Limb (tissue), 2 donors: ENCODE measurements around the gene TANGO6.

Experiments used
- DNase-seq, 2 donors: peaks; one replicate each; pipeline ENCODE4 v3.0.0-alpha.2; 2016; ENCODE audit errors: extremely low spot score in 2 of 2

Gene TANGO6

DNA sequence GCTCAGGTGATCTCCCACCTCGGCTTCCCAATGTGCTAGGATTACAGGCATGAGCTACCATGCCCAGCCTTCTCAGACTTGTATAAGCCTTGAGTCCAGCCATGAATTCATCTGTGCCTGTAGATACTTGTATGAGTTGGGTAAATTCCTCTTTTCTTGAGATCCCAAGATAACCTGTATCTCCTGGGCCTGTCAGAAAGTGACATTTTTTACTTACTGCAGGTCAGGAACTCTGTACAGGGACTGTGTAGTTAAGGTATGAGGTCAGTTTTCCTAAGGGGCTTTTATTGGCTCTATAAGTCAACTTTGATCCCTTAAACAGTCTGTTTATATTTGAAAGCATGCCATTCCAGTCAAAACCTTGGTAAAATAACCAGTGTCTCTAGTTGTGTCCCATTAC is 155.8 kb downstream of the TANGO6 start:
- no peak for DNase-seq

GRCh38 chr16:69003500-69003899 is 160.2 kb downstream of the TANGO6 start:
- no peak for DNase-seq

- no peak for DNase-seq
These were observed 162.5 kb downstream of the TANGO6 start for GRCh38 chr16:69005641-69006355.

- no peak for DNase-seq
These were observed 169.6 kb downstream of the TANGO6 start for GRCh38 chr16:69012906-69013305.

DNA sequence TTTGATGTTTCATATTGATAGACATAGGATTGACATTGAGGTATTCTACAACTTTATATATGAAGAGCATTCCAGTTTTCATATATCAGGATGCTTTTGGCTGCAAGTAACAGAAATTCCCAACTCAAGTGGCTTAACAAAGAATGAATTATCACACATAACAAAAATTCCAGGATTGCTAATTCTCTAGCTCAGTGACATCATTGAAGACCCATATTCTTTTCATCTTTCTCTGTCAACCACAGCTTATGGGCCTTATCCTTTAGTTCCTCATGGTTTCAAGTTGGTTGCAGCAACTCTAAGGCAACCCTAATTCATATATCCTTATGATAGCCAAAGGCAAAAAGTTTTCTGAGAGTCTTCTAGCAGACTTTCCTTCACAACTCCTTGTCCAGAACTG is 170.7 kb downstream of the TANGO6 start:
- DNase-seq = no peak

DNA sequence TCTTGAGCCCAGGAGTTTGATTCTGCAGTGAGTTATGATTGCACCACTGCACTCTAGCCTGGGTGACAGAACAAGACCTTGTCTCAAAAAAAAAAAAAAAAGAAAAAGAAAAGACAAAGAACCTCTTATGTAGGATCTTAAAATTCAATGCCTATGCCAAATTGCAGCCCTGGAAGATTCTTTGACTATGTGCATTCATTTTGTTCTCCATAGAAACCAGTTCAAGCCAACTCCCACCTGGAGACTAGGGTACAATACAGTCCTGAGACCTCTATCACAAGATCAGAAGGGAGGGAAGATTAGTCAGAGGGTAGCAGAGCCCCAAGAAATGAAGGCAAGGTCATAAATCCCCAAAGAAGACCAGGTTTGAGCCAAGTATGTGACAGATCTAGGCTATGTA is 171.5 kb downstream of the TANGO6 start:
- no peak for DNase-seq

DNA sequence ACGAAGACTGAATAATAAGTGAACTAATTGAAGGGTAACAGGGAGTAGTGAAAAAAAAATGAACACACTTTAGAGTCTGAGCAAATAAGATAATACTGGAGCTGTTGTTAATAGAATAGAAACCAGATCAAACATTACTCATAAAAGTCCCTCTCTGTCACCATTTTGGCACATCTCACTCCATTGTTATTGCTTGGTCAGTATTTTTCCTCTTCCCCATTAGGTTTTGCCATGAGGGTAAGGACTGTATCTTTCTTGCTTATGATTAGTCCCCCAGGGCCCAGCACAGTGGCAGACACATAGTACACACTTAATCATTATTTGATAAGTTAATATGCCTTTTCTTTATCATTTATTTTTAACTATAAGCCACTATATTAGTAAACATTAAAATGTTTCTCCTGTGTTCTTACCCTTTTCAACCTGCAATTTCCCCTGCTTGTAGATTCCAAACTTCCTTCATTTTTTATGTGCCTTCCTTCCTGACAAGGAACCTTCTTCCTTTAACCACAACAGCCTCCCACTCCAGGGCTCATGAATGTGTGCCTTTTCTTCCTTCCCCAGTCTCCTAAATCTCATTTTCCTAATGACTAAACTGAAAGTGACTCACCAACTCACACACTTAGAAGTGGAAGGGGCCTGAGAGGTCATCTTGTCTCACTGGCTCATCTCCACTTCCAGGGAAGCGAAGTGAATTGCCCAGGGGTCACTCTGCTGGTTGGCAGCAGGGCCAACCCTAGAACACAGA is 173.9 kb downstream of the TANGO6 start:
- no peak for DNase-seq

- DNase-seq = no peak
These were observed 176.5 kb downstream of the TANGO6 start for GRCh38 chr16:69019811-69020210.

GRCh38 chr16:69029121-69029520 is 185.8 kb downstream of the TANGO6 start:
- no peak for DNase-seq

- no peak for DNase-seq
These were observed 188.6 kb downstream of the TANGO6 start for GRCh38 chr16:69031877-69032301.

GRCh38 chr16:69033151-69033949 is 190.0 kb downstream of the TANGO6 start:
- DNase-seq = no peak

DNA sequence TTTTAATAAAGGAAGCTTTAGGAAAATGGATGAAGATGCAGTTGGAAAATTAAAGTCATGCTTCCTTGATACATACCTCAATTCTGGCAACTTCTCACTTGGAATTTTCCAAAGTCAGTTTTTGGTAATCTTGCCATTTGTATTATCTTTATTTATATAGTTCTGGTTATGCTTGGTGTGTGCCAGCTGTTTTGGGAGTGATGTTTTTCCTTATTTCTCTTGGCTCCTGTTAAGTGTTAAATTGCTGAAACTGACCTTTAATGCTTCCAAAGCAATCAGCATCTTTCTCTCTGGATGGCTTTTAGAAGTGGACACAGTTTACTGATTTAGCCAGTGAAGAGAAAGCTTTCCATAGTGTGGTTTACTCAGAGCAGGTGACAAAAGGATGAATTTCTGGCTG is 192.0 kb downstream of the TANGO6 start:
- no peak for DNase-seq

- DNase-seq = no peak
These were observed 193.2 kb downstream of the TANGO6 start for GRCh38 chr16:69036399-69037091.

- DNase-seq = no peak
These were observed 194.2 kb downstream of the TANGO6 start for GRCh38 chr16:69037373-69038160.

DNA sequence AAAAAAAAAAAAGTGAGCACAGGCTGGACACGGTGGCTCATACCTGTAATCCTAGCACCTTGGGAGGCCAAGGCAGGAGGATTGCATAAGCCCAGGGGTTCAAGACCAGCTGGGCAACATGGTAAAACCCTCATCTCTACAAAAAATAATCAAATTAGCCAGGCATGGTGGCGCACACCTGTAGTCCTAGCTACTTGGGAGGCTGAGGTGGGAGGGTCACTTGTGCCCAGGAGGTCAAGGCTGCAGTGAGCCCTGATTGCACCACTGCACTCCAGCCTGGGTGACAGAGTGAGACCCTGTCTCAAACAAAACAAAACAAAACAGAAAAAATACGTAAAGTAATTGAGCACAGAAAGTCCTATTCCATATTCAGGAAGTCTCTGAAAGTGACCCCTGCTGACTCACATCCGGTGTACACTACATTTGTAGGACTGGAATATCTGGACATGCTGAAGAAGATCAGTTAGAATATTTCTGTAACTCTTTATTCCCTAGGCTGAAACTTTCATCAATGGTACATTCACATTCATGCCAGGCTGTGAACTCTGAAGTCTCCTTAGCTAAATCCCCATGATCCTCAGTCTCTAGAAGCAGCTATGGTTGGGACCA is 196.1 kb downstream of the TANGO6 start:
- no peak for DNase-seq

DNA sequence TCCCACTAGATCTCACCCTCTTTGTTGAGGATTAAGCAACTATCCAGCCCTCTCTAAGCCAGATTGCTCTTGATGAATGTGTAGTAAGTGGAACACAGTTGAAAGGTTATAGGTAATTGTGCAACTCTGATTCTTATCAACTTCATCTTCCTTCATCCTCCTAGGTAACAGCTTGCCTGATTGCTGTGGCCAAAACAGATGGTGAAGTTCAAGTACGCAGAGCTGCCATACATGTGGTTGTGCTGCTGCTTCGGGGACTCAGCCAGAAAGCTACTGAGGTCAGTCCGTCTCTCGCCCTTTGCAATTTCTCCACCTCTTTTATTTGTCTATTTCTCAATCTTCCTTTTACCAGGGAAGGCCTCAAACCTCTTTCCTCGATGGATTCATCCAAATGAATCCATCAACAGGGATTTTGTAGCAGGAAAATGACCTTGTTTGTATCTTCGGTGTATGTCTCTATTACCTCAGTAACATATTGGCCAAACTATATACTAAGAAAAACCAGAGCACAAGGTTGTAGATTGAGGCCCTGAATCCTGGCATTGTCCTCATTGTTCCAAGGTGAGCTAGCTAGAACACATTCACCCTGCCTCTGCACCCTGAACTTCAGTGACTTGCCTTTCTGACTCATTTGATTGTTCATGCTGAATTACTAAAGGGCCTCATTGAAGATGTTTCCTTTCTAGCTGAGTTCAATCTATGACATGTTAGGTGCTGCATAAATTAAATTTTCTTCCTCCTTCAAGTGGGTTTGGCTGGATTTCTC is 197.0 kb downstream of the TANGO6 start:
- no peak for DNase-seq

GRCh38 chr16:69048328-69049120 is 205.2 kb downstream of the TANGO6 start:
- no peak for DNase-seq

DNA sequence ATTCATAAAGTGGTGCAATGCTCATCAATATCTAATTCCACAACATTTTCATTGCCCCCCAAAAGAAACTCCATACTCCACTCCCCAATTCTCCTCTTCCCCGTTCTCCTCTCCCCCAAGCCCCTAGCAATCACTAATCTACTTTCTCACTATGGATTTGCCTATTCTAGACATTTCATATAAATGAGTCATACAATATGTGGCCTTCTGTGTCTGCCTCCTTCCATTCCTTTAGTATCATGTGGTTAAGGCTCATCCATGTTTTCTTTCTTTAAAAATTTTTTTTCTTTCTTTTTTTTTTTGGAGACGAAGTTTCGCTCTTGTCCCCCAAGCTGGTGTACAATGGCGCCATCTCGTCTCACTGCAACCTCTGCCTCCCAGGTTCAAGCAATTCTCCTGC is 205.8 kb downstream of the TANGO6 start:
- DNase-seq = no peak
